ENCODE results near the gene ZFHX2.
"Not testable (repeated sequence)": the region's sequence is repeated elsewhere in the genome, so short reads cannot be mapped to it uniquely, and the experiment has no call there.

The ZFHX2 gene

DNA sequence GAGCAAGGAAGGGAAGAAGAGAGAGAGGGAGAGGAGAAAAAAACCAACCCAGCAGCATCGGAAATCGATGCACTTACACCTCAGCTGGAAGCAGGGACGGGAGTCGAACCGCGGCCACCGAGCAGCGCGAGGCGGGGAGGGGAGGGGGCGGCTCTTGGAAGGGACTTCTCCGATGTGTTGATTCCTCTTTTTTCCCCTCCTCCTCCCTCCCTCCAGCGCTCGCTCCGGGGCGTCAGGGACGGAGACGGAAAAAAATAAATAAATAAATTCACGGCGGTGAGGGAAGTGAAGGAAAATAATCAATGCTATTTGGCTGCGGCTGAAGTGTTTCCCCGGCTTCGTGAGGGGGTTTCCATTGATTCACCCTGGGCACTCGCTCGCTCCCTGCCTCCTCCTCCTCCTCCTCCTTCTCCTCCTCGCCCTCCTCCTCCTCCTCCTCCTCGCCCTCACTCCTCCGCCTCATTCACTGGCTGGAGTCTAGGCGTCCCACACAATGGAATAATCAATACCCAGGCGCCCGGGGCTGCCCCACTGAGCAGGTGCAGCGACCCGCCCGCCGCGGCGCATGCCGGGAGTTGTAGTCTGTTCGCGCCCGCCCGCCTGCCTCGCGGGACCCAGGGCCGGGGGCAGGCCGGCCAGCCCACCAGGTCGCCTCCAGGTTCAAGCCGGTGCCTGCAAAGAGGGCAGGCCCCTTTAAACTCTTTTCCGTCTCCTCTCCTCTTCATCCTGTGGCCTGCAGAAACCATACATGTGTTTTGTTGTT is at the start of gene ZFHX2:
TSS of gene ZFHX2 (minus strand) at position 500 of the 763 bp plus-strand sequence. CDS start 16,440 bp downstream, outside the sequence.
- DNase-seq = peak; percentile 84

DNA sequence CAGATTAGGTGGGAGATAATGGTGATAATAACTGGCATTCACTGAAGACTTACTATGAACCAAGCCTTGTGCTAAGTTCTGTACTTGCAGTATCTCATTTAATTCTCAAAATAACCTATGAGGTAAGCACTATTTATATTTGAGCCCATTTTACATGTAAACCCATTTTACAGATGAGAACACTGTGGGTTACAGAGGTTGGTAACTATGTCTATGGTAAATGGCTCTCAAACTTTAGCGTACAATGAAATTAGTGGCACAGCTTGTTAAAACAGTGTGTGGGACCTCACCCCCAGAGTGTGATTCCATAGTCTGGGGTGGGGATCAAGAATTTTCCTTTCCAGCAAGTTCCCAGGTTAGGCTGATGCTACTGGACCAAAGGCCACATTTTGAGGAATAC is 49.2 kb upstream of the ZFHX2 start:
- DNase-seq = no peak

DNA sequence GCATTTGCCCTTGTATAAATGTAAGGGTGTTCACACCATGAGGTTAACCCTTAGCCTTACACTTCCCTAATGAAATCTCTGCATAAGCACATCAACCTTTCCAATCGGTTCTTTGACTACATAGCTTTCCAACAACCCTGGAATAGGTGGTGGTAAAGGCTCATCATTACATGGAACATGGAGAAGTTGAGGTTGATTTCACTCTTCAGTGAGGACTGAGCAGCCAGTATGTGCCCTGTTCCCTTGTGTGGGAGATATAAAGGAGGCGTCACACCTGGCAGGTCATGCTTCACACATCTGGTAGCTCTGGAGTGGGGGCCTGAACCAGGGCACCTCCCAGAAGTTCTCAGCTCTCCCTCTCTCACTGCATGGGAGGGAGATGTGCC is 48.8 kb upstream of the ZFHX2 start:
- no peak for DNase-seq

DNA sequence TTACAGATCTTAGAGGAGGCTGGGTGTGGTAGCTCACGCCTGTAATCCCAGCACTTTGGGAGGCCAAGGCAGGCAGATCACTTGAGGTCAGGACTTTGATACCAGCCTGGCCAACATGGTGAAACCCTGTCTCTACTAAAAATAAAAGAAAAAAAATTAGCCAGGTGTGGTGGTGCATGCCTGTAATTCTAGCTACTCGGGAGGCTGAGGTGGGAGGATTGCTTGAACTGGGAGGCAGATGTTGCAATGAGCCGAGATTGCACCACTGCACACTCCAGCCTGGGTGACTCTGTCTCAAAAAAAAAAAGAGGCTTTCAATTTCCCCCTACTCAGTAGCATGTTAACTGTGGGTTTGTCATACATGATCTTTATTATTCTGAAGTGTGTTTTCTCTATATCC is 42.6 kb upstream of the ZFHX2 start:
- DNase-seq = not testable (repeated sequence)

DNA sequence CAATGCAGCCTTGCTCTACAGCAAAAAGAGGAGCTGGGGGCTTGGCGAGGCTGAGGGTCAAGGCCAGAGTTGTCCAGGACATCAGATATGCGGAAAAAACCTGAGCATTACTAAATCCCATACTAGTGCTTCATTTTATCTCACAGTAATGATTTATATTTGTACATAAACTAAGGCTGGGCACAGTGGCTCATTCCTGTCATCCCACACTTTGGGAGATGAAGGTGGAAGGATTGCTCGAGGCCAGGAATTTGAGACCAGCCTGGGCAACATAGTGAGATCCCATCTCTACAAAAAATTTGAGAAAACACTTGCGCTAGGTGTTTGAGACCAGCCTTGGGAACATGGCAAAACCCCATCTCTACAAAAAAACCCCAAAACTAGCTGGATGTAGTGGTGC is 38.6 kb upstream of the ZFHX2 start:
- DNase-seq = no peak

DNA sequence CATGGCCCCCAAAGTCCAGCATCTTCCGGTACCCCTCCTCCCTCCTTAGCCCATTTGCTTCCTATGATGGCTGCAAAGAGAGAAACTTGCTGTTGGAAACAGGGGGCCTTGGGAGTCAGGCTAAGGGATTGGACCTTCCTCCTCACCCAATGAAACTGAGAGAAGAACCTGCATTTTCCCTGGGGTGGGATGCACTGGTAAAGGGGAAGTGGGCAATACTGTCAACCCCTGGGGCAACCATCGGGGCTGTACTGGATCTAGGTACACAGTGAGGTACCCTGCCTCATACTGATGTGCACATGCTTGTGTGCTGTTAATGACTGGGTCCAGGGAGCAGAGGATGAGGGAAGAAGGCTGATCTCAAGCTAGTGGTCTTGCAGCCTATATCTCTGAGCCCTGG is 38.0 kb upstream of the ZFHX2 start:
- no peak for DNase-seq

DNA sequence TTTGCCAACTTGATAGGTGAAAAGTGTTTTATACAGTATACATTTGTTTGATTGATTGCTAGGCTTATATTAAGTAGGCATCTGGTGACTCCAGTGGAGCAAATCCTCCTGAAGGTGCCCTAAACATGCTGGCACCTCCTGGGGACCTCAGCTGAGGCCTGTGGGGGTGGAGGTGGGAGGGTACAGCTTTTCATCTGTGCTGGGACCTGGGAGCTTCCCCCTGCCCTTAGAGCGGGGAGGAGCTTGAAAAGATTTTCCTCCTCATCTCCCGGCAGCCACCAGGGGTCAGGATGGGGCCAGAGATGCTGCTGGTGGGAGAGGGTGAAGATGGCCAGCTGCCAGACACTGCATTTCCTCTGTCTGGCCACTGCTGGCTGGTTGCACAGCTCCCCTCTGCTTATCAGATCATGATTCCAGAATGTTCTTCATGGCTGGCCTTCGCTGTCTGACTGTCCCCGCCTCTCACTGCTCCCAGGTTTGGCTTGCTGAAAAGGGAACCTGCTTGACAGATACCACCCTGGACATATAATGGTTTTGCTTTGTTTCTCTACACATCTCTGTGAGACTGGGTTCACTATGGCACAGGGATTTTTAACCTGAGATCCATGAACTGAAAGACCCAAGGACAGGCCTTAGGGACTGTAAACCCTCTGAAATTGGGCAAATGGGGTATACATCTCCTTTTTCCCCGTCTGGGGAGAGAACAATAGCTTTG is 37.5 kb upstream of the ZFHX2 start:
- peak; percentile 91 for DNase-seq

DNA sequence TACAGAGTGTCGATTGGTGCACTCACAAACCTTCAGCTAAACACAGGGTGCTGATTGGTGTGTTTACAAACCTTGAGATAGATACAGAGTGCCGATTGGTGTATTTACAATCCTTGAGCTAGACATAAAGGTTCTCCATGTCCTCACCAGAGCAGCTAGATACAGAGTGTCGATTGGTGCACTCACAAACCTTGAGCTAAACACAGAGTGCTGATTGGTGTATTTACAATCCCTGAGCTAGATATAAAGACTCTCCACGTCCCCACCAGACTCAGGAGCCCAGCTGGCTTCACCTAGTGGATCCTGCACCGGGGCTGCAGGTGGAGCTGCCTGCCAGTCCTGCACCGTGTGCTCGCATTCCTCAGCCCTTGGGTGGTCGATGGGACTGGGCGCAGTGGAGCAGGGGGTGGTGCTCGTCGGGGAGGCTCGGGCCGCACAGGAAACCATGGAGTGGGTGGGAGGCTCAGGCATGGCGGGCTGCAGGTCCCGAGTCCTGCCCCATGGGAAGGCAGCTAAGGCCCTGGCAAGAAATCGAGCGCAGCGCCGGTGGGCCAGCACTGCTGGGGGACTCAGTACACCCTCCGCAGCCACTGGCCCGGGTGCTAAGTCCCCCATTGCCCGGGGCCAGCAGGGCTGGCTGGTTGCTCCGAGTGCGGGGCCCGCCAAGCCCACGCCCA is 33.1 kb upstream of the ZFHX2 start:
- not testable (repeated sequence) for DNase-seq

DNA sequence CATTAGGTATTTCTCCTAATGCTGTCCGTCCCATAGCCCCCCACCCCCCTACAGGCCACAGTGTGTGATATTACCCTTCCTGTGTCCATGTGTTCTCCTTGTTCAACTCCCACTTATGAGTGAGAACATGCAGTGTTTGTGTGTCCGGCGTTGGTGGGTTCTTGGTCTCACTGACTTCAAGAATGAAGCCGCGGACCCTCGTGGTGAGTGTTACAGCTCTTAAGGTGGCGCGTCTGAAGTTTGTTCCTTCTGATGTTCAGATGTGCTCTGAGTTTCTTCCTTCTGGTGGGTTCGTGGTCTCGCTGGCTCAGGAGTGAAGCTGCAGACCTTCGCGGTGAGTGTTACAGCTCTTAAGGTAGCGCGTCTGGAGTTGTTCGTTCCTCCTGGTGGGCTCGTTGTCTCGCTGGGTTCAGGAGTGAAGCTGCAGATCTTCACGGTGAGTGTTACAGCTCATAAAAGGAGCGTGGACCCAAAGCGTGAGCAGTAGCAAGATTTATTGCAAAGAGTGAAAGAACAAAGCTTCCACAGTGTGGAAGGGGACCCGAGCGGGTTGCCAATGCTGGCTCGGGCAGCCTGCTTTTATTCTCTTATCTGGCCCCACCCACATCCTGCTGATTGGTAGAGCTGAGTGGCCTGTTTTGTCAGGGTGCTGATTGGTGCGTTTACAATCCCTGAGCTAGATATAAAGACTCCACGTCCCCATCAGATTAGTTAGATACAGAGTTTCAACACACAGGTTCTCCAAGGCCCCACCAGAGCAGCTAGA is 32.4 kb upstream of the ZFHX2 start:
- DNase-seq = not testable (repeated sequence)

DNA sequence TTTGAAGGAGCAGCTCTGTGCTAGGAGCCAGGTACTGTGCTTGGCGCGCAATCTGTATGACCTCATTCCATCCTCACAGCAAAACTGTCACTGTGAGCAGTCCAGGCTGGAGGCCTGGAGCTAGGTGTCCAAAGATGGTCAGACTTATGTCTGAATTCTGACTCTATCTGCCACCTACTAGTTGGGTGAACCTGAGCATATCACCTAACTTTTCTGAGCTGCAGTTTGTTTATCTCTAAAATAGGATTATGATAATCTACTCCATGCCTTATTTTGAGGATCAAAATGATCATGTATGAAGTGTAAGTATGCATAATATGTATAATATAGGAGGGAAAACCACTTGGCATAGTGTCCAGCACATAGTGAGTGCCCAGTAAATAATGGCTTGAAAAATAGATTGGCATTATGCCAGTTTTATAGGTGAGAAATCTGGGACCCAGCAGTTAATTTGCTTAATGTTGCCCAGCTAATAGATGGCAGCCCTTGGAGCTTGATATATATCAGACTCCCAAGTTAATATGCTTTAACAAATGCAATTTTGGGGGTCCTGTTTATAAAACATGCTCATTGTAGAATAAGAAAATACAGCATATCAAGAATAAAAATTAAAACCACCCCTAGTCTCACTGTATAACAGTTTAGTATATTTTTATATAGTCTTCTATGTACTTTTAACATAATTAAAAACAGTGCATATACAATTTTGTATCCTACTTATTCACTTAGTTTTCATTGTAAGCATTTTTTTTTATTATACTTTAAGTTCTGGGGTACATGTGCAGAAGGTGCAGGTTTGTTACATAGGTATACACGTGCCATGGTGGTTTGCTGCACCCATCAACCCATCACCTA is 31.6 kb upstream of the ZFHX2 start:
- DNase-seq = no peak

DNA sequence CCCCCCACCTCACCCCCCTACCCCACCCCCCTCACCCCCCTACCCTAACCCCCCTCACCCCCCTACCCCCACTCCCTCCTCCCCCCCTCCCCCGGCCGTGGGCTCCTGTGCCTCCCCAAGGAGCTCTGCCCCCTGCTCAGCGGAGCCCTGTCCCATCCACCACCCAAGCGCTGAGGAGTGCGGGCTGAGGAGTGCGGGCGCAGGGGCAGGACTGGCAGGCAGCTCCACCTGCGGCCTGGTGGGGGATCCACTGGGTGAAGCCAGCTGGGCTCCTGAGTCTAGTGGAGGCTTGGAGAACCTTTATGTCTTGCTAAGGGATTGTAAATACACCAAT is 29.4 kb upstream of the ZFHX2 start:
- DNase-seq = no peak

DNA sequence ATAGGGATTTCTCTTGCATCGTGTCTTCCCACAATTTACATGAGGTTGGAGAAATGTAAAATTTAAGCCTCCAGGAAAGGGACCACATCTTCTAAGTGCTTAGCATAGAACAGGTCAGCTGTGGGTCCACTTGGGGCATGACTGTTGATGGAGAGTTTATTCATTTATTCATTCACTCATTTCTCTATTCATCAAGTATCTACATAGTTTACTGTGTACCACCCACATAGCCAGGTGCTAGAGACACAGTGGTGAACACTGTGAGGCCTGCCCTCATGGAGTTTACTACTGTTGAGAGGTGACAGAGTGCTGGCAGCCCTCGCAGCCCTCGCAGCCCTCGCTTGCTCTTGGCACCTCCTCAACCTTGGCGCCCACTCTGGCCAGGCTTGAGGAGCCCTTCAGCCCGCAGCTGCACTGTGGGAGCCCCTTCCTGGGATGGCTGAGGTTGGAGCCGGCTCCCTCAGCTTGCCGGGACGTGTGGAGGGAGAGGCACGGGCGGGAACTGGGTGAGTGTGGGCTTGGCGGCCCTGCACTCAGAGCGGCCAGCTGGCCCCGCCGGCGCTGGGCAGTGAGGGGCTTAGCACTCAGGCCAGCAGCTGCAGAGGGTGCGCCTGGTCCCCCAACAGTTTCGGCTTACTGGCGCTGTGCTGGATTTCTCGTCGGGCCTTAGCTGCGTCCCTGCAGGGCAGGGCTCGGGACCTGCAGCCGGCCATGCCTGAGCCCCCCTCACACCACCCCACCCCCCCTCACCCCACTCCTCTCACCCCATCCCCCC is 28.8 kb upstream of the ZFHX2 start:
- DNase-seq = no peak

DNA sequence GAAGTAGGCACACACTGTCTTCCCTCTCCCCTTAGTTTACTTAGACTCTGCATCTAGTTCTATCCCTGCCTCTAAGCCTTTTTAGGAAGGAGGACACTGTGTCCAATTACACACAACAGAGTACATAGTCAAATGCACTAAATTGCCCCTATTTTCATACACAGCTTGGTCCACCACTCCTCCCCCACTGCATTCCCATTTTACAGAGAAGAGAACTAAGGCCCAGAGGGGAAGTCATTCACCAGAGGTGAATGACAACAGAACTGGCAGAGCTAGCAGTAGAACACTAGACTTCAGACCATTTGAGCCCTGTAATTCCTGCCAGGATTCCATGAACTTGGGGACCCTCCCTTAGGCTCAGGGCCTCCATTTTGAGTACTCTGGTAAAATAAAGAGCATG is 28.2 kb upstream of the ZFHX2 start:
- no peak for DNase-seq

DNA sequence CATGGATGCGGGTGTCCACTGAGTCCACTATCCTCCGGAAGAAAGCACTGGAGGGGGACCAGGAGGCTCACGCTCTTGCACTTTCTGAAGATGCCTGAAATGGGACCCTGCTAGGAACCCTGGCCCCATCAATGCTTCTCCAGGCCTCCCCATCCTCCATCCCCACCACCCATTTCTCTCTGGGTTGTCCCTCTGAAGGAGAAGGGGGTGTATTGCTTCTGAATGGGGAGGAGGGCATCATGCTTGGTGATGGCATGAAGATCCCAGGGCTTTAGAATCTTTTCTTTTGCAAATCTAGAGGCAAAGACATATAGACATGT is 27.7 kb upstream of the ZFHX2 start:
- no peak for DNase-seq

DNA sequence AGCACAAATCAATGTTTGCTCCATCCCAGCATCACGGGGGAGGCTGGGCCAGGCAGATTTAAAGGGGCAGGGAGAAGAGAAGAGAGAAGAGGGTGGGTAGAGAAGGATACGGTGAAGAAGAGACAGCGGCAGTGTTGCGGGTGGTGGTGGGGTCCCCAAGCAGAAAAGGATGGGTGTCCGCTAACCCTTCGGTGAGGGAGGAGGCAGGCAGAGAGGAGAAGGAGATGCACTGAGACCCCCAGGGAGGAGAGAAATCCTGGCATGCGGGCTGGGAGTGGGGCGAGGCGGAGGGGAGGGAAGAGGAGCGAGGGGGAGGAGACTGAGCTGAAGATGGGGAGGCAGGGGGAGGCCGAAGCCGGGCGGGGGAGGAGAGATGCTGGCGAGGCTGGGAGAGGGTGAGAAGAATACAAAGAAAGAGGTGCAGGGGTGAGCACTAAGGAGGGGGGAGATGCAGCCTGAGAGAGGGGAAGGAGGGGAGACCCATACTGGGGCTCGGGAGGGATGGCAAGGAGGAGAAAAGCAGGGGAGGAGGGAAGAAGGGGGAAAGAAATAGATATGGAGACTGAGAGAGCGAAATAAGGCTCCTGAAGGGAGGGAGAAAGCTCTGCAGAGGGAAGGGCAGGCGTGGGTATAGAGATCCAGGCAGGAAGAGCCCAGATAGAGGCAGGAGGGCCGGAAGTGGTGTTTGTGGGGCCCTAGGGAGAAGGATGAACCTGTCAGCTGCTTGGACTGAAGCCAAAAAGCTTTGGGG is 27.2 kb upstream of the ZFHX2 start, which contains the start of gene JPH4:
TSS of gene JPH4 (minus strand) at position 231 of the 751 bp plus-strand sequence. CDS start 1,337 bp downstream, outside the sequence.
- peak; percentile 65 for DNase-seq

DNA sequence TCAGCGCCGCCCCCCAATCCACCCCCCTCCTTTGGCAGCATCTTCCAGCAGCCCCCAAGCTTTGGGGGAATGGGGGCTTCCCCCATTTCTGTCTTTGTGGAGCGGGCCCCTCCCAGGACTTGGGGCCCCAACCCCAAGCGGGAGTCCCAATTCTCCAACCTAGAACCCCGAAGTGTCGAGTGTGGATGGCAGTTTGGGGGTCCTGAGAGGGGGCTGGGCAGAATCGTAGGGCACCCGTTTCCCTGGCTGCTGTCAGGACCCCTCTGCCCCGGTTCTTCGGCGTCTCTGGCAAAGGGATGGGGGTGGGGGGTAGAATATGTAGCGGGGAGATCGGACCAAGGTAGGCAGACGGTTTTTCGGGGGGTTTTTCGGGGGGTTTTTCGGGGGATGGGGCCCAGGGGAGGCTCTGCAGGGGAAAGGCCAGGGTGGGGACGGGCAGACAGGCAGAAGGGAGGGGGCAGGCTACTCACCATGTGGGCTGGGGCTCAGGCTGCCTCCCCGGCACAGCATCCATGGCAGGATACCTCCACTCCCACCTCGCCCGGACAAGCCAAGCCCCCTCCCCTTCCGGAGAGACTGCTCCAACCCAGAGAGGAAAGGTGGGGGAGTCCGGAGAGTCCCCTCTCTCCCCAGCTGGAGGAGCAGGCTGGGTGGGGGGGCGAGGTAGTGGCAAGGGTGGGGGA is 26.3 kb upstream of the ZFHX2 start:
- peak; percentile 43 for DNase-seq

DNA sequence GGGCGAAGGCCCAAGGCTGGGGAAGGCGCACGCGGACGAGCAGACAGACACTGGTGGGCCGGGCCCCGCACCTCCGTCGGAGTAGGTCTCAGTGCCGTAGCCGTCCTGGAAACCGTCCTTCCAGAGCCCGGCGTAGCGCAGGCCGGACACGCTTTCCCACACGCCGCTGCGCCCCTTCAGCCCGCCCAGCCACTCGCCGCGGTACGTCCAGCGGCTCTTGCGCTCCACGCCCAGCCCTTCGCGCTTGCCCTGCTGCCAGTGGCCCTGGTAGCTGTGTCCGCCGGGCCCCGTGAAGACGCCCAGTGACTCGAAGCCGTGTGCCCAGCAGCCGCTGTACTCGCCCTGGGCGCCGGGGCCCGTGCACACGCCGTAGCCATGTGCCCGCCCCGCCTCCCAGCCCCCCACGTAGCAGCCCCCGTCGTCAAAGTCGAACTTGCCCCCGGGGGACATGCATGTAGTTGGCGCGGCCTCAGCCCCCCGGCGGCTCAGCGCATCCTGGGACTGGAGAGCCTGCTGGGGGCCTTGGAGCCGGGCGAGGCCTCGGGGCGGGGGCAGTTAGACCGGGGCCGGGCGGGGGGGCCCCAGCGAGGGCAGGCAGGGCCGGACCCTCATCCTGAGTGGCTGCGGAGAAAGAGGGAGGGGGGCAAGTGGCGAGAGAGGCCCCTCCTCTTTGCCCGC is 25.6 kb upstream of the ZFHX2 start:
- DNase-seq = peak; percentile 44

DNA sequence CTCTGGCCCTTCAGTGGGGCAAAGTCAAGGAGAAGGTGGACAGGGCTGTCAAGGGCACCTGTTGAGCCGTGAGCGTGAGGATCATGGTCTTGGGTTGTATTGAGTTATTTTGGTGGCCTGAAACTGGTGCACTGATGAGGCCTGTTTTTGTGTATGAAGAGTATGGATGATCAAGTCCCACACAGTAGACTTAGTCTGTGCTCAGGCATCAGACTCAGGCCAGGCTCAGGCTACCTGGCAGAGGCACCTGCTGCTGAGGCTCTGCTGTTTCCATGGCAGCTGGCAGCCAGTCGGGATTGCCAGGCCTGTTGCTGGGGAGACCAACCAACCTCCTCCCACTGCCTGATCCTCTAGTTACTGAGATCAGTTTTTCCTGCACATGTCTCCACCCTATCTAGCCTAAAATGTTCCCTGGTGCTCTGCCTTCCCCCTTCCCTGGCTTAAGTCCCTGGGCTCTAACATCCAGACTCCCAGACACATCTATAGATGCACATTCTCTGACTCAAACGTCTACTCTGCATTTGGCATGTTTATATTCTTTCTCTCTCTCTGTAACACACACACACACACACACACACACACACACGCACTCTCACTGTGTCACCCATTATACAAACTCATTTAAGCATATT is 21.9 kb upstream of the ZFHX2 start:
- DNase-seq = no peak

DNA sequence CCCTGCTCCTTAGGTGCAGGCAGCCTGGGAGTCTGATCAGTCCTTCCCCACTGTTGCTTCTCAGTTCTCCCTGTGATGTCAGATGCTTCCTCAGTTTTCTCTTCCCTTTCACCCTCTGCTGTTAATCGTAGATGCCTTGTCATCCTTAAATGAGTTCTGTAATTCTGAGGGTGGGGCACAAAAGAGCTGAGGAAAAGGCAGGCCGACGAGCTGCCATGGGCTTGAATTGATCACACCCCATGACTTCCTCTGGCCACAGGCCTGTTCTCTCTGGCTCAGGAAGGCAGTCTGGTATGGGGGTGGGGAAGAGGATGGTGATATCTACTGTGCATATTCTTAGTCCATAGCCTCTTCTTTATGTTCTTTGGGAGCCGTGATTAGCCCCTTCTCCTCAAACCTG is 21.3 kb upstream of the ZFHX2 start:
- no peak for DNase-seq

All from right hindlimb (tissue), 1 donor.